NCI-H1694 (cell line): ENCODE results near the gene KHDRBS2.

Source experiments
- DNase-seq: peaks from one replicate; lab custom pipeline; 2025; lab: John Stamatoyannopoulos, UW

KHDRBS2 gene

DNA sequence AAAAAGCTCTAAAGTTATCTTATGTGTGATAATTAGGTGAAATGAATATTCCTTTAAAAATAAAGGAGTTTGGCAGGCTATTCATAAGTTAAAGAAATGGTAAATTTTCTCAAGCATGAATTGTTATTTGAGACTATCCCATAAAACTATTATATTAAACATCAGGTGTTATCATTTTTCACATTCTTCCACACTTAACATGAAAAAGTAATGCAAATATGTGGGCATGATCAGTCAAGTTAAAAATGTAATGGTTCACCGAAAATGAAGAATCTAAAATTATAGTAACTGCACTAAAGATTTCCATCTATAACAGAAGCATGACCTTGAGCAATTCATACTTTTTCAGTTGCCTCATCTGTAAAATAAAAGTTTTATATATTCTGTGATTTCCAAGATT lies 110.8 kb downstream of the KHDRBS2 start:
- DNase-seq = no peak

DNA sequence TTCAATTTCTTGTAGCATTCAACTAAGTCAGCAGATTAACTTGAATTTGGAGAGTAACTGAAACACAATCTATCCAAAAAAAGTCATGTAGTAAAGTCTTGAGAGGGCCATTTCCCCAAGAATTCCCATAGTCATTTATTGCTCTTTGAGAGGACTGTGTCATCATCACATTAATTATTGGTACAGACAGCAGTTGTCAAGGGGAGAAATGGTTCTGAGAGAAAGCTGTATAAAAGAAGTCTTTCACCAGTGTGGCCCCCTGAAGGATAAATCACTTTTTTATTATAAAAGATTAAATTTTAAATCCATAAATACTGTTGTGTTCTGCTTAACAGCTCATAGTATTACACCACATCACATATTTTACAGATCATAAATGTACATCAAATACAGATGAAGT lies 111.5 kb downstream of the KHDRBS2 start:
- DNase-seq = no peak

DNA sequence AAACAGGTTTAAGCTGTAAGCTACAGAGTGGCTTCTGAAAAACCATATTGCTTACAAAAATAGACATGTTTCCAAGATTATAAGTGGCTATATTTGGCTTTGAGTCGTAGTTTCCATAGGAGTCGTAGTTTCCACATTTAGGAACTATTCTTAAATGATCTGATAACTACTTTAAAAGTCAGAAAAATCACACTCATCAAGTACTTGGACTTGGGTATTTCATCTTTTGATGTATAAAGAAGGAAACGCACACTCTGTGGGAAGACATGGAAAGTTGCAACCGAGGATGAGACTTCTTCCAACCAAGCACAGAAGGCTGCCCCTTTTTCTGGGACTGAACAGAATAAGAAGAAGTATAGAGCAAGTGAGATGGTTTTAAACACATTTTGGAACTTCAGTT lies 118.3 kb downstream of the KHDRBS2 start:
- DNase-seq = no peak

DNA sequence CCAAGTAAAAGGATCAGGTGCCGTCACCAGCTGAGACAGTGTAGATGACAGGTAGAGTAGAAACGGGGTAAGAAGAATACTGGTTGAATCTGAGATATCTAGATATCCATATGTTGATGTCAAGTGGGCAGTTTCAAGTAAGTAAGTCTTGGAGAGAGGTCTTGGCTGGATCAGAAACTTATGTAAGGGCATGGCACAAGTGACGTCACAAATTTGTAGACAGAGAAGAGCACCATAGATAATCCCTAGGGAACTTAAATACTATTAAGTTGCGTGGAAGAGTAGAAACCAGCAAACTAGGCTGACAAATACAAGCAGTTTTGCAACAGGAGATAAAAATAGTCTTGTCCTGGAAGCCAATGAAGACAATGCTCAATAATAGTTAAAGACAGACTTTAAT lies 123.2 kb downstream of the KHDRBS2 start:
- no peak for DNase-seq

DNA sequence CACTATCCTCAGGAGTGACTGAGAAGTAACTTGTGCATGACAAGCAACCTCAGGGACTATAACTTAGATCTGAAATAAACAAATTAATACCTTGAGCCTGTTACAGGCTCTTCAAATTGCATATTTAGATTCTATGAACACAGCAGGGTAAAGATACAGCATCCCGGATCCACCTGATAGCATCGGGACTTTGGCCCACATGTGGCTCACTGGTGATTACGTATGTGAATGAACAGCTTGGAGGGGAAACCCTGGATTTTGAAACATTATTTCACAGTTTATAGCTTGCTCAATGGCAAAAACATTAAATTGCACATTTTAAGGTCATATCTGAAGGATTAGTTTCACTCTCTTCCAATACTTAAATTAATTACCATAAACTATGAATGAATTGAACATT lies 133.2 kb downstream of the KHDRBS2 start:
- no peak for DNase-seq

DNA sequence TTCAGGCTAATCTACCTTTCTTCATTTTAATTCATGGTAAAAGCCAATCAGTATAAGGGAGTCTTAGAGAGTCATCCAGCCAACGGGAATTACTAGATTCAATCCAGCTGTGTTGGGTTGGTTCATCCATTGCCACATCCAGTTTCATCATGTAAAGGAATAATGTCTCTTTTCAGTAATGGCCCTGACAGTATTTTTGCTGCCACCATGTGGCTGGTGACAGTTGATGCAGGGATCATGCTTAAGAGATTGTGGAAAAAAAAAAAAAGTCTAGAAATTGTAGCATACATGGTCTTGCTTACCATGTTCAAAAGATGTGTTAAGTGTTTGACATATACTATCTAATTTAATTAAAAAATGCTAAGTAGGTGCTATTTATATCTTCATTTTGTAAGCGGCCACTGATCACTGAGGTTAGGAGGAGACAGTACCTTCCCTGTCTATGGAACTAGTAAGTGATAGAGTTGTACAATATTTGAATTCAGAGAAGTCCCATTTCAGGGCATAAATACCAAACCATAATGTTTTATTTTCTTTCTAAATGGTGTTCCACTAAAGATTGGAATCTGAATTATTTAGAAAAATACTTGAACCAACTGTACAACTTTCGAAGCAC lies 135.9 kb downstream of the KHDRBS2 start:
- DNase-seq = peak; percentile 14

DNA sequence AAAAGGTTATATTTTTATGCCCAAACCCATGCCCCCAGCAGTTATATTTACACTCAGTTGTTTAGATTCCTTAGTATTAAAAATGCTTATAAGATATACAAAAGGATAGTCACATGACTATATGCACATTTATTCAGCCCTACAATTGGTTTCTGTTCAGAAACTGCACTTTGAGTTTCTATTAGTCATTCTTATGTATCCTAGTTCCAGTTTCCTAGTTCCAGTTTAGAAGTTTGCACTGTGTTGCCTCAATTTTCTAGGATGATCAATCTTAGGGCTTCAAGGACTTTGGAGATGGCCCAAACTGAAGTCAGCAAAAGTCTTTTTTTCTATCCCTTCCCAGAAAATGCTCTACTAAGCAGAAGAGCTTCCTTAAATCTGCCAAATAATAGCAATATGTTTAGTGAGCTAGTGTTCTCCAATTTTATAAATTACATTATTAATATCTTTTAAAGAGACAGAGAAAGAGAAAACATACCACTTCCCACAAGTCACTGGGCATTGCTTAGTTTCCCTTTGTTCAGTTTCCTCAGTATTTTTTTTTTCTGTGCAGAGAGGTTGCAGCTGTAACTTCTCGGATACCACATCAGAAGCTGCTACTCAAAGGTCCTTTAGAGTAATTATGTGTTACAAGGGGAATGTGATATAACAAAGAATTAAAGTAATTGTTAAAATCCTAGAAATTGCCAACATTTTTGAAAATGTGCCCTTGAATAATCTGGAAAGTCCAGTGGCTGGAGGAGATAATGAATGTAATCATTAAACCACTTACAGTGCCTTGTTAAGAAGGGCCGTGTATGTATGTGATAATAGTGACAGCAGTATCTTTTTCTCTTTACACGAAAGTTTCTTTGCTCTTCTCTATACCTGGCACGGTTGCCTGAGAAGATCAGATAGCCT lies 138.8 kb downstream of the KHDRBS2 start:
- no peak for DNase-seq

DNA sequence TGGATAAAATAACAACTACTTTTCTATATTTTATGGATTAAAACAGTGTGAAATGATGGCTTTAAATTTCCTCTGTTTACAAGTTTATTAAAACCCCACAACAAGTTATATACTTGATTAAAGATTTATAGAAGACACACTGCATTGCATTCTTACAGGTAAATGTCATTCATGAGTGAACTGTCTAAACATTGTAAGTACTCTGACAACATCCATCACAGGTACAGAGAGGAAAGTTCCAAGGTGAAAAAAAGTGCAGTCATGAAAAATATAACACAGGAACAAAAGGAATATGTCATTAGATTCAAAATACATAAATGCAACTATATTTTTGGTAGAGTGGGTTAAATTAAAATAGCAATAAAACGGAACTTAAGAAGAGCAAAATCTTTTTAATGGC lies 156.9 kb downstream of the KHDRBS2 start:
- DNase-seq = no peak

DNA sequence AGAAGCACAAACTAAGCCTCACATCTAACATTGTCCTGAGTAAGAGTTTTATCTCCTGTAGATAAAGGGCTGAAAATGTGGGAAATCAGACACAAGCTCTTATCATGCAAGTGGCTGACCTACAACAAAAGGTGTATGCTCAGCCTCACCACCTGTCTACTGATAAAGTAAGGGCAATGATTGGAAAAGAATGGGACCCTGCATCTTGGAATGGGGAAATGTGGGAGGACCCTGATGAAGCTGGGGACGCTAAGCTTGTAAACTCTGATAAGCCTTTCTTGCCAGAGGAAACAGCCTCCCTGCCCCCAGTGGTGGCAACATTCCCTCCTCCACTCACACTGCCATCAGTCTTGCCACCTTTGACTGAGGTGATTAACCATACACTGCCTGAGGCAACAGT lies 166.6 kb downstream of the KHDRBS2 start:
- DNase-seq = no peak

DNA sequence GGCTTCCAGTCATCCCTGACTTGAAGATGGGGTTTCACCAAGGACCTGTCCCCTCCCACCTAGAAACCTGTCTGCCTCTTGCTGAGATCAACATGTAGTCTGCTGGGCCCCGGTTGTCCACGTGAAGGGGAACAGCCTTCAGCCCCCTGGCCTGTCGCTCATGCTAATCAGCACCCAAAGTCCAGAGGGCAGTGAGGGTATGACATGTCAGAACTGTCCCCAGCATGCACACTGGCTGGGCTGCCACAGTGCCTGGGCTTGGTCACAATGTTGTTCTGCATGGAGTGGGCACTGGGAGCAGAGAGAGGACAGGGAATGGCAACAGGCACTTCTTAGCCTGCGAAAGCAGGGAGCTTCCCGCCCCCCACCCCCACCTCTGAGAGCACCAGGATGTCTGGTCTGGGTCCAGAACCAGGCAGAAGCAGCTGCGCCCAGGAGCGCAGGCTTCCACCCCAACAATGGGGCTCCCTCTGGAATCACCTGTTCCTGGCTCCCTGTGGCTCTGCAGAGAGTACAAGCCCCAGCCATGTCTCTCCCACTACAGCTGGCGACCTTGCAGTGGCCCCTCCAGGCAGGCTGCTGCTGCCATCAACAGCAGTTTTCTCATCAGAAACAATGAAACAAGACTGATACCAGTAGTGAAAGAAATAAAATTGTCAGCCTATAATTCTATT lies 182.7 kb downstream of the KHDRBS2 start:
- DNase-seq = no peak

DNA sequence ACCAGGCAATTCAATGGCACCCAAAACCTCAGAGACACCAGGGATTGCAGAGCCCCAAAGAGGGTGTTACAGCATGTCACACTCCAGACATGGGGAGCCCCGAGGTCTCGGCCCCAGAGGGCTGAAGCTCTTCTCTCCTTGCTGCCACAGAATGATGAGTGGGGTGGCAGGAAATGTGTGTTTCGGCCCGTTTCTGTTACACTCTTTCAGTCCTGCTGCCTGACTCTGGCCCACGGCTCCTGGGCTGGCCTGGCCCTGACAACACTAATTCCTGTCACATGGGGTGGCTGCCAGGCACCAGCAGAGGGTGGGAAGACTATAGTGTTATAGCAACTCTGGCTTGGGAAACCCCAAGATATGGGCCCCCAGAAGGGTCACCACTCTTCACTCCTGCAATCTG lies 183.6 kb downstream of the KHDRBS2 start:
- no peak for DNase-seq

DNA sequence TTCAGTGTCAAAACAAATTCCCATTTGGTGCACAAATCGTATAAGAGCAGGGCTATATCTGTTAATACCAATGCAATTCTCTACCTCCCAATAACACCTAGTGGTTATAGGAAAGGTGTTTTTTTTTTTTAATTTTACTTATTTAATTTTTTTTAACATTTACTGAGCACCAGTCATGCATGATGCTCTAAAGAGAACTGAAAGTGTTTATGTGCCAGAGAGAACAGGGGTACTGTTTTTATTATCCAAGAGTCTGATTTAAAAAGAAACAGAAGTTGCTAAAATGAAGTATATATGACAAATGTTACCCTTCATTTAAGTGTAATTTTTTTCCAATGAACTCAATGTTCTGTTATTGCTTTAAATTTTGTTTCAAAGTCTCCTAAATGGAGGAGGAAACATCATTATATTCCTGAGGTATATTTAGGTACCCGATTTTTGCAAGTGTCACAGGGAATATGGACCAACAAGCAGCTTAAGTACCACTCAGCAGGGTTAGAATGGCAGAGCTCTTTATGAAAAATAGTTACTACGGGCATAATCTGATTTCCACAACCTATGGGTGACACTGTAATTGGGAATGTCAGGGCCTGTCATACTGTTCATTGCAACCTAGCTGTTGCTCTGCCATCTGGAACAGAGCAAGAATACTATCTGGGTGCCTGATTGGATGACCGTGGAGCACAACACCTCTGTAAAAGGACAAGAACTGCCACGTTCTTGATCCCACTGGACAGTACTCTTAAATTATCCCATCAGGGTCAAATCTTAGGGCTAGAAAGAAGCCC lies 195.4 kb downstream of the KHDRBS2 start:
- DNase-seq = no peak

DNA sequence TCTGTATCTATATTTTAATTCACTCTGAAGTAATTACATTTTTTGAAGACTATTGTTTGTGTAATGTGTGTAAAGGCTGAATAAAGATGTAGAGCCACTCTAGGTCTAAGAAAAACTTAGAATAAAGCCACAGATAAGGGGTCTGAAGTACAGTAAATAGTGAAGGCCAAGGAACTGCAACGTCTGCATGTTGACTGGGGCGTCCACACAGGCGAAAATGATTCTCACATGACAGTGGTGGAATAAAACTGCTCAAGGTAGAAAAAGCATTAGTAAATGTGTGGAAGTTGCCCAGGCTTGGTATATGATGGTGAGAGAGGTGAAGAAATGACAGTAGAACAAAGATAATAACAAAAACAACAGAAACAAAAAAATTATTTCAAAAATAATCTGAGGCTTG lies 196.2 kb downstream of the KHDRBS2 start:
- DNase-seq = no peak

DNA sequence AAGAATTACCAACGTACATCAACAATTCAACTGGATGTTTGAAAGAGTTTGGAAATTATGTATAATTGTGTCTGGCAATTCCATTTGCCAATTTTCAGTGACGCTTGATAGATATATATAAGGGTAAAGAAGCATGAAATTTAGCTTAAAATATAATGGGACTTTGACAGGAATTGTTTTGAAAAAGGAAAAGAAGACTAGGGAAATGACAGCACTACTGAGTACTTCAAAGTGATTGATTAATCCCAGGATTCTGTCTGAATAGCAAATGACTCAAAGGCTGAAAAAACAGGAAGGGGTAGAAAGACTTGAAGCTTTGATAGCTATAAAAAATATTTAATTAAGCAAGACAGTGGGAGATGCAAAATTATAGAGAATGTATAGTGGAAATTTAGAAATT lies 200.0 kb downstream of the KHDRBS2 start:
- DNase-seq = no peak

DNA sequence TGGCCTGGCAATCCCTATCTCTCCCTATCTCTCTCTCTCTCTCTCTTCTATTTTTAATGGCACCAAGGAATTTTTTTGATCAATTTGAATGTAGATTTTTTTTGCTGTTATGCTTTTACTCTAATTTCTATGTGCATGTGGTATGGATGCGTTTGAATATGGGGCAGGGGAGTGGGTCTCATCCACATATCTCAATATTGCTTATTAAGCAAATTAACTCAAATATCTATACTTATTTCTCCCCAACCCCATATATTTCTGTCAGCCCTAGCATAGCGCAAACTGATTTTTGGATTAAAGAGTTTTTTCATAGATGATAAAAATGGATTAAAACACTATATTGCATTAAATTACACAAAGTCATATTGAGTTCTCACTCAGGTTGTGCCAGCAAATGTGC lies 210.2 kb downstream of the KHDRBS2 start:
- DNase-seq = no peak

DNA sequence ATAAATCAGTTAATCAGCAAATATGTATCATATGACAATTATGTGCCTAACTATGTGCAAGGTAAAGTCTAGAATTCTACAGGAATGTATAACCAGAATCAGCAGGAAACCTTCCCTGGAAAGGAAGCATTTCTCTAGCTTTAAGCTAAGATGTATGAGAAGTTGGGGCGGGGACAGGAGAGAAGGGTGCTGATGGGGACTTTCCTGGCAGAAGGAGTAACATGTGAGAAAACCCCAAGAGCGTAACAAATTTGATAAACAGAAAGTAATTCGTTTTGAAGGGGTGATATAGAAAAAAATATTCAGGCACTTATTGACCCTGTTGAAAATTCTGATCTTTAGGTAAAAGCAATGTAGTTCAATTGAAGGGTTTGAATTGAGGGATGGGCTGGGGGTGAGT lies 226.1 kb downstream of the KHDRBS2 start:
- DNase-seq = no peak

DNA sequence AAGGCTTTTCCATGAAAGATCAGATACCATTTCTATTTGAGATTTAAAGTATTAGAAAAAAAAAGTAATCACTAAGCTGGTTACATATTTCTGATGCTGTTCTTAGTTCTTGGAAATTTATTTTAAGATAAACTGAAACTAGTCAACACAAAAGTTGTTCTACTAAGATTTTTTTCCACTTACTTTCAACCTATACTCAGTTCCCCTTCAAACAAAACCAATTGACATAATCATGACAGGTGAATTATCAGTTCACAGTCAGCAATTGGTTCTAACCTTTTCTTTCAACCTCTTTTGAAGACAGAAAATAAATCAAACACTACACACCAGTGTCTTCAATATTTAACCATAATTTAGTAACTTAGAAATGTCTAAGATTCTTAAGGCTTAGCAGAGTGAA lies 228.7 kb downstream of the KHDRBS2 start:
- no peak for DNase-seq

DNA sequence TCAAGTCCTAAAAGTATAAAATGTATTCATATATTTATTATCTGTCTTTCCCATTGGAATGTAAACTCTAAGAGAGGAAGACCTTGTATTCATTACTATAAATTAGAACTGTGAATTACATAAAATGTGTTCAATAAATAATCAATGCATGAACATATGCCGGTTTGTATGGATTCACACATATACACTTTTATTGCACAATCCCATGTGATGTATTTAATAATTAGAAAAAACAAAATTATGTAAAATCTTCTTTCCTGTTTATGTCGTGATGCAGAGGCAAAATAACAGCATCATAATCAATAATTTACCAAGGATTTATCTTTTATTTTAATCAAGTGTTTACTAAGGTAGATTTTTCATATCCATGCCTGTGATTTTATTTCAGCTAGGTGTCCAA lies 240.5 kb downstream of the KHDRBS2 start:
- DNase-seq = no peak

DNA sequence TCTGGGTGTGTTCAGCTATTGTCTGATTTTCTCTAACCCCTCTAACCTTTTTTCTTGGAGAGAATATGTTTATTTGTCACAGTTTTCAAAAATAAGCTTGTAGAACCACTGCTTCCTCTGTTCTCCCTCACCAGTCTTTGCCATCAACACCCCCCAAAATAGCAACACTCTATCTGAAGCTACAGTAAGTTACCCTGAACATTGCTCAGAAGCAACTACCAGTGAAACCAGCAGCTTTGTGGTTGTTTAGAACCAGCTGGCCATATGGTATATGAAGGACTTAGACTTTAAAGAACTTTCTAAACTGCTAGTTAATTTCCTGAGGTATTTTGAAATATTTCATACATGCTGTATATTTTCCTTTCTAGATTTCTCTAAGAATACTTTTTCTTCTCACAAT lies 242.9 kb downstream of the KHDRBS2 start:
- no peak for DNase-seq

DNA sequence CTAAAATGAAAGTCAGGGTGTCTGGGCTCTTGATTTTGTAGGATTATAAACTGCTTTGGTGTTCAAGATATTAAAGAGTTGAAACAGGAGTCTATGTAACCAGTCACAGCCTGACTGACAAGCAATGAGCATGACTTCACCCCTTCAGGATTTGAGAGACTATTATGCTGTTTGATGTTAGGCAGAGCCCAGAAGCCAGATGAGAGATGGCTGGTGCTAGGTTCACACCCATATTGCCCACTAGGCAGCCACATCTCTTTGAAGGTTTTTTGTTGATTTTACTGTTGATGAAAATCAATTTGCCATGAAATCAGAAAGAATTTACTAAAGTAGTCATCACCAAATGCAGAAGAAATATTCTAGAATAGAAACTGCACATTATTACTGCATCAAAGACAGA lies 243.6 kb downstream of the KHDRBS2 start:
- no peak for DNase-seq

DNA sequence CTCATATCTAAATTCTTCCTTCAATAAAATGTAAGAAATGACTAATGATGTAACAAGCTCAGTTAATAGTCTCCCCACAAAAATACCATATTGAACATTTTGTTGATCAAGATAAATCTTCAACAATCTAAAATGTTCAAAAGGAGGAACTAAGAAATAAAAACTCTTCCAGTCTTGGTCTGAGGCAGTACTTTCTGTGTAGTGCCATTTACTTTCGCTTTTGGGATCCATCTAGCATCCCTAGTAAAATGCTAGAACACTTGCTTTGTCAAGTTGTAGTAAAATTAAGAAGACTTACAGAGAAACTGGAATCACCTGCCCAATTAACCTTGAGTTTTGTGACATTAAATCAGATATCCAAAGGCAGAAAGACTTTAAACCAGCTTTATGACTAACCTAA lies 246.4 kb downstream of the KHDRBS2 start:
- DNase-seq = no peak

DNA sequence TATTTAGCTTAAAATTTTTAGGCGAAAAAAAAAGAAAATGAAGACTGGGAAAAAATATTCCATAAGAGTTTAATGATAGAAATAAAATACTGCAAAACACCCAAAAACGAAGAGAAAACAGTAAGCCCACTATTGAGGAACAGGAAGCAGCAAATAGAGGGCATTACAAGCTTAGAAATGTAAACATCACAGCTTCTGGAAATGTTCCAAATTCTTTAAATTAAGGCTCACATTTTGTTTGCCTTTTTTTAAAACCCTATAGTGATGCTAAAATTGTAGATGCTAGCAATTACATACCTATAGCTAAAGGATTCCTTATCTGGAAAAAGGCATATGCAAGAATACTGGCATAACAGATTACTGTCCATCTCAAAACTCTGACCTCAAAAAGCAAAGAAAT lies 248.6 kb downstream of the KHDRBS2 start:
- DNase-seq = no peak
